CD4-positive, alpha-beta T cell treated with Interleukin-6 for 4 hours (primary cell): ENCODE measurements around the gene SERPINB12.

Experiments
- DNase-seq: peaks from one replicate; pipeline ENCODE4 v3.0.0-alpha.2; 2020; ENCODE audit warnings: mixed read lengths

SERPINB12 gene, protein sequence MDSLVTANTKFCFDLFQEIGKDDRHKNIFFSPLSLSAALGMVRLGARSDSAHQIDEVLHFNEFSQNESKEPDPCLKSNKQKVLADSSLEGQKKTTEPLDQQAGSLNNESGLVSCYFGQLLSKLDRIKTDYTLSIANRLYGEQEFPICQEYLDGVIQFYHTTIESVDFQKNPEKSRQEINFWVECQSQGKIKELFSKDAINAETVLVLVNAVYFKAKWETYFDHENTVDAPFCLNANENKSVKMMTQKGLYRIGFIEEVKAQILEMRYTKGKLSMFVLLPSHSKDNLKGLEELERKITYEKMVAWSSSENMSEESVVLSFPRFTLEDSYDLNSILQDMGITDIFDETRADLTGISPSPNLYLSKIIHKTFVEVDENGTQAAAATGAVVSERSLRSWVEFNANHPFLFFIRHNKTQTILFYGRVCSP

DNA sequence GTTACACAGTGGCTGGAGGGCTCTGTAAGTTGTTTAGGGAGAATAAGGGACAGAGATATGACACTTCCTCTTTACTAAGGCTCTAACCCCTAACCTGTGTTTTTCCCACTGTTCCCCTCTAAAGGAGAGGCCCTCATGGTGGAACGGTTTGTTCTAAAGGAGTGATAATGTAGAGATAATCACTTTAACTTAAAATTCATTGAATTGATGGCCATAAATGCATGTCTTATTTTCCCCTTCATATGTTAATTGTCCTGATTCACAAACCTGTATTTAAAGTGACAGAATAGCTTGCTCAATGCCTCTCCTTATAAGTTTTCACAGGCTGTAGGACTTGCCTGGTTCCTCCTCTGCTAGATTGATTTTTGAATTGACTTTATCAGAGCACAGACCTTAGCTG, at the start of gene SERPINB12:
Gene SERPINB12 (plus strand): TSS at position 301 of the 400 bp plus-strand sequence. CDS start 13,791 bp downstream, outside the sequence.
- no peak for DNase-seq

DNA sequence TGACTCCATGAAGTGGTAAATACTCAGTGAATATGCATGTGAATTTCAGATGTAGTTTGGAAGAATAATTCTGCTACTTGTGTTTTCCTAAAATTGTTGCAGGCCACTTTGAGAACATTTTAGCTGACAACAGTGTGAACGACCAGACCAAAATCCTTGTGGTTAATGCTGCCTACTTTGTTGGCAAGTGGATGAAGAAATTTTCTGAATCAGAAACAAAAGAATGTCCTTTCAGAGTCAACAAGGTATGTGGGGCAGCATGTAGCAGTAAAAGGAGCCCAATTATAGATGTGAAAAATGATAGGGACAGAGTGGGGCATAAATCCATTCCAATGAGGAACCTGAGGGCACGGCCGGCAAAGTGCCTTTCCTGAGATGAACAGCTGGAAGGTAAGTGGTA, 49.3 kb upstream of the SERPINB12 start:
- no peak for DNase-seq

DNA sequence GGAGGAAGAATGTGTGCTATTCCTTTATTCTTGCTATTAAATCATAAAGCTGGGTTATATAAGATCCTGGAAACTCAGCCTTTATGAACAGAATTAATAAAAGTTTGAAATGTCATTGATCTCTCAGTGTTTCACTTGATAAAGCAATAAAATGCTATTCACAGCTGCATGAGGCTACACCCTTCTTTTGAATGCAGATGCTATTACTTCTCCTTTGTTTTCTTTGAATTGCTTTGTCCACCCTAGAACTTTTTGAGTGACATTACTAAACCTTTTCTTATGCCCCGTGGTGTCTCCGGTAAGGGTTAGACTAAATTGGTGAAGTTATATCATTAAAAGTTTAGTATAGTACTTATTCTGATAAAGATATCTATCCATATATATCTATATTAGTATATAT, 46.5 kb upstream of the SERPINB12 start:
- DNase-seq: no peak

DNA sequence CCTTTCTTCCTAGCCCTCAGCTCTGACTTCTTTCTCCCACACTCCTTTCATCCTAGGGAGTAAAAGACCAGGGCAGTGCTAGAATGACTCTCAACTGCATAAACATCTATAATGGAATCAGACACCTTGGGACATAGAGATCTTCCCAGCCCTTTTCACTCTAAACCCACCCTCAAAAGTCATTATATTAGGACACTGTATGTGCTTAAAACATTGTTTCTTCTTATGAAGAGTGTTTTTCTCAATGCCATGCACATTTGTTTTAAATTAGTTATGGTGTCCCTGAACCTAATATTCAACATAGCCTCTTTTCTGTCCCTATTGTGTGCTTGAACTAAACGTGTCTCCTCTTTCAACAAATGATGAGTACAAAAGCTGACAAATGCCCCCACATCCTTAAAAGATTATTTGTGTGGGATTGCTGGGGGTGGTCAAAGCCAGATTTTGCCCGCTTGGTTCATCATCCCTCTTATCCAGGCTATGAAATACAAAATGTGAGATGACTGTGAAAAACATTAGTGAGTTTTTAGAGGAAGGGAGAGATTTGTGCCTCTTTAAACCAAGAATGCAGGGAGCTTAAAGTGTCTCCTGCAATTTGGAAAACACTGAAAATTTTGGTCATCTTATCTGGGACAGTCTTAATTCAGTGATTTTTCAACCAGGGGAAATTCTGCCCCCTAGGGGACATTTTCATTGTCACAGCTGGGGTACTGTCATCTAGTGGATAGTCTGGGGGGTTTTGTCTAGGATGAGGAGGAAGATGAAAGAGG, 36.4 kb upstream of the SERPINB12 start:
- no peak for DNase-seq

- DNase-seq: no peak
Measured at GRCh38 chr18:63506336-63506646, 35.9 kb upstream of the SERPINB12 start.

DNA sequence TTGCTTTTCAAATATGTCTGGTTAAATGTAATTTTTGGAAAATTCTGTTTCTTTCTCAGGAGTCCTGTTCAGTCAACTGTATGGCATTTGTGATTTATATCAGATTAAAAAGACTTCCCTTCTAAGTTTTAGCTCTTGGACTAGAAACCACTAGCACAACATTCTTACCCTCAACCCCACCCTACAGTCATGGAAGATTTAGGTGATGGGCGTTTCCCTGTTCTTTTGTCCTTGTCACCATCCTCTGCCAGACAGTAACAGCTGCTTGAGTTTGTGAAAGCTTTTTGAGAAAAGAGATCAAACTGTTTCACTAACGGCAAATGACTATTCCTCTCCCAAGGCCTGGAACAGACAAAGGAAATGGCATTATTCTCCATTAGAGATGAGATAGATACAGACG, 33.6 kb upstream of the SERPINB12 start:
- no peak for DNase-seq

DNA sequence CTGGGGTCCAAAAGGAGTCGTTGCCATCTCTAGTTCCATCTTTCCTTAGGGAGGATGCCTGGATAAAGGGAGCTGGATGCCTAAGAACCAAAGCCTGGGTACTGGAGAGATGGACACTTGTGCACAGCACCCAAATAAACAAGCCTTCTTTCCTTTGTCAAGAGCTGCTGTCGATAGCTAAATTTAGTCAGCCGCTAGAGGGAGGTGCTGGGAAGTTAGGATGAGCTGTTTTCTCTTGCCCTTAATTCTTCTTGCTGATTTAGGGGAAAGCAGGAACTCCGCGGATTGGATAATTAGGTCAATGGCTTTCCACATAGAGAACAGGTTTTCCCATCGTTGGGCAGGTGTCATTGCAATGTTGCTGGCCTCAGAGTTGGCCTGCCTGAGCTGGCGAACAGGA, 30.9 kb upstream of the SERPINB12 start:
- DNase-seq: no peak

GRCh38 chr18:63514326-63514725, 27.8 kb upstream of the SERPINB12 start:
- DNase-seq: no peak

GRCh38 chr18:63514888-63515678, 27.1 kb upstream of the SERPINB12 start:
- no peak for DNase-seq

DNA sequence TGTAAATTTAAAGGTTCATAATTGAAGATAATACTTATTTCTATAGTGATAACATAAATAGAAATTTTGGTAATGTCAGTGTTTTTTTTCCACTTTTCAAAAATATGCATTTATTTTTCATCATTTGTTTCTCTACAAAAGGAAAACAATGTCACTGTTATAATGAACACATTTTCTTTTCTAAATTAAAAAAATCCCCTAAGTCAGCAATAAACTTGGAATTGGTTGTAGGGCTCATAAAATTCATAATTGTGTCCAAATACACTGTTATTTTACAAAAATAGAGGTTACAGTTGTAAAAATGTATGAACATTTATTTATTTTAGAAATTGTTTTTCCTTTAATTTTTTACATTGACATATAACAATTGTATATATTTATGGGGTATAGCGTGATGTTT, 26.4 kb upstream of the SERPINB12 start:
- DNase-seq: no peak

DNA sequence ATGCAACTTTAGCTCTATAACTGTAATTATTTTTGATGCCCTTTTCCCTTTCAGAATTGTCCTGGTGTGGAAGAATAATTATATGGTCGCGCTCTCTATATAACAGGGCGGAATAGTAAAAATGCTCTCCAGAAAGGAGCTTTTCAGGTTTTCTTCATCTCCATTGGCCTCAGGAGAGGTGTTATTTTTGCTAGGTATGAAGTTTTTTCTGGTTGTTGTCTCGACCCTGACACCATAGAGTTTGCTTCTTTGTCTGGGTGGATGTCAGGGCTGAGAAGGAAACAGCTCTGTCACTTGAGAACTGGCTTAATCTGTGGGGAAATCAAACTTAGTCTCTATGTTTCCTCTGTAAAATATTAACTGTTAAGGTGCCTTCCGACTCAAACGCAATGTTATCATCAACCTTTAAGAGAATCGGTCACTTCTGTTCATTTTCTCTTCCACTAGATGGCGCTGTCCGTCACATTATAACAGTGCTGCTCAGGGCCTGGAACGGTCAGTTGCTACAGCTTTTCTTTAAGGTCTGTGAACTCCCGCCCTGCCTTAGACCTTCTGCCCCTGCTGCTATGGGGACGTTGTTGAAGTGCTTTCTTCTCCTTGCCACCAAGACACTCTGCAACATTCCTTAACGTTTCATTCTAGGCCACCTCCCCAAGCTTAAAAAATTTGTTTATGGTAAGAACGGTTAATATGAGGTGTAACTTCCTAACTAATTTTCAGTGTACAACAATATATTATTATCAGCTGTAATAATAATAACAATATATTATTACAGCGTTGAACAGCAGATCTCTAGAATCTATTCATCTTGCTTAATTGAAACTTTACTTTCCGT, 23.8 kb upstream of the SERPINB12 start:
- DNase-seq: peak; percentile 48

DNA sequence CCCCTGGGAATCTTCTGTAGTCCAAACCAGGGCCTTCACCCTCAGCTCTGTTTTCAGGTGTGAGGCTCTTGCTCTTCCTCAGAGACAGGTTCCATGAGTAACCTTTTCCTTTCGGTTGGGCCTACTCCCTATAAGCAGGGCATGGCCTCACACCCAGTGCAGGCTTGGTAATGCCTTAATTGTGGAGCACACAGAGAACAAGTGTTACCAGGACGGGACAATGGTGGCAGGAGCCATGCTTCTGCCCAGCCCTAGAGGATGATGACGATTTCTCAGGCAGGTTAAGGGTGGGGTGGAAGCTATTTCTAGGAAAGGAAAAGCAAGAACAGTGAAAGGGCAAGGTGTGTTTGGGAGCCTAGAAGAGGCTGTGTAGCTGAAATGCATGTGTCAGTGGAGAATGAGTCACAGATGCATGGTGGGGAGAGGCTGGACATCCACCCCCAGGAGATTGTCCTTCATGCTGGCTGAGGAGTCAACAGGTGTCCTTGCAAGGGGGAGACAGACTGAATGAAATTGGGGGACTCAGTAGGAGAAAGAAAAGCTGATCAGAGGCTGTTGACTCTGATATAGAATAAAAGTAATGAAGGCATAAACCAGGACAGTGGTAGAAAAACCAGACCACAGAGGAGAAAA, 22.0 kb upstream of the SERPINB12 start:
- no peak for DNase-seq

DNA sequence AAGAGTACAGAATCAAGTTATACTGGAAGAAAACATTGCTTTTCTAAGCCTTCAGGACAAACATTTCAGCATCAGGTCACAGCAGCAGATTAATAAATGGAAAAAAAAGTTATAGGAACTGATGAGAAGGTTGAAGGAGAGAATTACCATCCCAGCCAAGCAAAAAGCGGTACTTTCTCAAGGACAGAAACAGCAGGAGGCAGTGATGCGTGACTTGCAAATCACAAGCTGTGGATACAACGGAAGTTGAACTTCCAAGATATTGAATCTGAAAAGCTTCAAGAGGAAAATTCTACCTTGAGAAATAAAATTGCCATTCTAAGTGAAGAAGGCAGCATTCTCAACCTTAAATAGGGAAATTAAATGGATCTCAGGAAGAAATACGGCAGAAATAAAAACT, 18.5 kb upstream of the SERPINB12 start:
- DNase-seq: no peak

- no peak for DNase-seq
Measured at GRCh38 chr18:63527251-63527650, 14.9 kb upstream of the SERPINB12 start.

- no peak for DNase-seq
Measured at GRCh38 chr18:63528863-63529492, 13.2 kb upstream of the SERPINB12 start.

- no peak for DNase-seq
Measured at GRCh38 chr18:63532471-63532870, 9.7 kb upstream of the SERPINB12 start.

GRCh38 chr18:63534615-63535014, 7.6 kb upstream of the SERPINB12 start:
- DNase-seq: no peak

DNA sequence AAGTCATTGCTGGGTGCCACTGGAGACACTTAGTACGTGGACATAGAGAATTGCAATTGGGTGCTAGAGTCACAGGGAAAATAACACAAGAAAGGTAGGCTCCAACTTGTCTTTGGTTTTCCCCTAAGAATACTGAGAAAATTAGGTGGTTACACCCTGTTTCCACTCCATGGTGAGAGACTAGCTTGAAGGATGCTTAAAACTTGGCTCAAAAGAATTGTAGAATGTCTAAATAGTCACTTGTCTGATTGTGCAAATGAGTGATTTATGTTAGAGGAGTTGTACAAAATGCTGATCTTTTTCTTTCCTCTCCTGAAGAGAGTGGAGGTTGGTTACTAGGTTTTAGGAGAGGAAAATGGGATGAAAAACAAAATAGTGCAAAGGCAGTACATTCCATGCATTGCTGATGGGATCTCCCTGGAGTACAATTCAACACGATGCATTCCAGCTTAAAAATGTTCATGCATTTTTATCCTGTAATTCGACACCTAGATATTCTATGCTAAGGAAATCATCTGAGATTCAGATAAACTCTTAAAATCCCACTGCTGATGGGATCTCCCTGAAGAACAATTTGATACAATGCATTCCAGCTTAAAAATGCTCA, 2.2 kb upstream of the SERPINB12 start:
- no peak for DNase-seq

DNA sequence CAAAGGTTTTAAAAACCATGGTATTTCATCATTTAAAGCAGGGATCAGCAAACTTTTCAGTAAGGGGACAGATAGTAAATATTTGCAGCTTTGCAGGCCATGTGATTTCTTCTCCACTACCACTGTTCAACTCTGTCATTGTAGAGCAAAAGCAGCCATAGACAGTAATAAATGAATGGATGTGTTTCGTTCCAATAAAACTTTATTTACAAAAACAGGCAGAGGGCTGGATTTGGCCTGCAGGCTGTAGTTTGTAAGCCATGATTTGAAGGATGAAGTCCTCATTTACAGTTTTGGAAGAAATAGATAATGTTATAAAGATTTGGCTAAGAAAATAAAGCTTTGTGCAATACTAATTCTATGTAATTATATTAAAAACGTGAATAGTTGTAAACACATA, 1.8 kb downstream of the SERPINB12 start:
- no peak for DNase-seq

DNA sequence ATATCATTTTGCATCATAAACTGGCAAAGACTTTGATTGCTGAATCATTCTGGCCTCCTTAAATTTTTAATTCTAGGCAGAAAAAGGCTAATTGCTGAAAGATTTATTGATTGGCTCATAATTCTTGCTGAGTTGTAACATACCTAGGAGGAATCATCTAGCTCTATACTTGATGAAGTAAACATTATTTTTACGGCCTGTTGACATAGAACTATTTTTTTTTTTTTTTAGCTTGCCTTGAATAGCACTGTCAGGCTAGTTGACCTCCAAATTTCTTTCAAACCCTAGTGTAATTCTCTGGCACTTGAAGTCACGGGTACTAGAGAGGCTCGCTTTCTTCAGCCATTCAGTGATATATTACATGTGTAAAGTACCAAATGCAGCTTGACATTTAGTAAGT, 2.8 kb downstream of the SERPINB12 start:
- DNase-seq: no peak

DNA sequence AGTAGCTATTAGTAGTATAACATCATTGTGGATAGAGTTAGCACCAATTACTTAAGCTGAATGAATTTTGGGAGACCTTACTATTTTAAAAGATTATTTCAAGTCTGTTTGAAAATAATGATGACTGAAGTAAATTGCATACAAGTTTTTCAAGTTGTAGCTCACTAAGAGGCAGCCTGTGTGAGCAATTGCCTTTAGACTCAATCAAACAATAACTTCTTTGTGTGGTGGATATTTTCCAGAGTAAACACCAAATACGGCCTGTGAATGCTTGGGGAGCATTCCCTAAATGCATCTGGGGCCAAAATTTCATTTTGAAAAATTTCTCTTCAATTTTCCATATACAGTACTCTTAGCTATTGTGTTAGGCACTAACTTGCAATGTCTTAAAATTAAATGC, 7.9 kb downstream of the SERPINB12 start:
- DNase-seq: no peak
